DMS153 treated with DMSO at 0.1 percent for 48 hours (cell line): Measurements from ENCODE around the gene MIB2.
"Not testable (repeated sequence)": the region's sequence is repeated elsewhere in the genome, so short reads cannot be mapped to it uniquely, and the experiment has no call there.

Experiments
- DNase-seq: peaks from one replicate; lab custom pipeline; 2025; ENCODE audit not compliant: unreplicated experiment; lab: John Stamatoyannopoulos, UW

The MIB2 gene

DNA sequence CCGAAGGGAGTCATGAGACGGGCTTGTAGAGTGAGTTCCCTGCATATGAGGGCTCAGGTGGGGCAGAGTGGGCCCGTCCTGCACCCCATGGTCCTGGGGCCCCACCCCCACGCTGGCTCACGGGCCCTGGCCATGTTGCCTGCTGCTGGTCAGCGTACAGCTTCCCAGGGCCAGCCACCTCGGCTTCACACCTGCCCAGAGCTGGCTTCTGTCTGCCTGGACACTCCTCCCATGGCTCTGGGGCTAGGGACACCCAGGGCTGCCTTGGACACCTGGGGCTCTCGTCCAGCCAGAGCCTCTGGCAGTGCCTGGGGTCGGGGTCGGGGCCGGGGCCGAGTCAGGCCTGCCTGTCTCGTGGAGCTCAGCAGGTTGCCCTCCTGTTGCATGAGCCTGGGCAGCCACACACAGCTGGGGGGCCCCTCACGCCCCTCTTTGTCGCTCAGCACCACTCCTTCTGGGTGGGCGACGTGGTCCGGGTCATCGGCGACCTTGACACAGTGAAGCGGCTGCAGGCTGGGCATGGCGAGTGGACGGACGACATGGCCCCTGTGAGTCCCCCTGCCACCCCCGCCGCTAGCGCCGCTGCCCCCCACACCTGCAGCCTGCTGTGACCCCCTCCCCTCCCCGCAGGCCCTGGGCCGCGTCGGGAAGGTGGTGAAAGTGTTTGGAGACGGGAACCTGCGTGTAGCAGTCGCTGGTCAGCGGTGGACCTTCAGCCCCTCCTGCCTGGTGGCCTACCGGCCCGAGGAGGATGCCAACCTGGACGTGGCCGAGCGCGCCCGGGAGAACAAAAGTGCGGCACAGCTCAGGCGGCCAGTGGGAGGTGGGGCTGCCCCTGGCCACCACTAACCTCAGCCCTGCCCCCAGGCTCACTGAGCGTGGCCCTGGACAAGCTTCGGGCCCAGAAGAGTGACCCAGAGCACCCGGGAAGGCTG lies 11.2 kb downstream of the MIB2 start:
- no peak for DNase-seq

DNA sequence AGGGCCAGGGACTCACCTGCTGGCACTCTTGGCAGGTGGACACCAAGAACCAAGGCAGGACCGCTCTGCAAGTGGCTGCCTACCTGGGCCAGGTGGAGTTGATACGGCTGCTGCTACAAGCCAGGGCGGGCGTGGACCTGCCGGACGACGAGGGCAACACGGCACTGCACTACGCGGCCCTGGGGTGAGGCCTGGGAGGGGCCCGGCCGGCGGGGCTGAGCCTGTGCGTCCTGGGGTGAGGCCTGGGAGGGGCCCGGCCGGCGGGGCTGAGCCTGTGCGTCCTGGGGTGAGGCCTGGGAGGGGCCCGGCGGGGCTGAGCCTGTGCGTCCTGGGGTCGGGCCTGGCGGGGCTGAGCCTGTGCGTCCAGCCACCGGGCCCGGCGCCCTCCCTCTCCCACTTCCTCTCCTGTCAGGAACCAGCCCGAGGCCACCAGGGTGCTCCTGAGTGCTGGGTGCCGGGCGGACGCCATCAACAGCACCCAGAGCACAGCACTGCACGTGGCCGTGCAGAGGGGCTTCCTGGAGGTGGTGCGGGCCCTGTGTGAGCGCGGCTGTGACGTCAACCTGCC lies 12.0 kb downstream of the MIB2 start:
- no peak for DNase-seq

DNA sequence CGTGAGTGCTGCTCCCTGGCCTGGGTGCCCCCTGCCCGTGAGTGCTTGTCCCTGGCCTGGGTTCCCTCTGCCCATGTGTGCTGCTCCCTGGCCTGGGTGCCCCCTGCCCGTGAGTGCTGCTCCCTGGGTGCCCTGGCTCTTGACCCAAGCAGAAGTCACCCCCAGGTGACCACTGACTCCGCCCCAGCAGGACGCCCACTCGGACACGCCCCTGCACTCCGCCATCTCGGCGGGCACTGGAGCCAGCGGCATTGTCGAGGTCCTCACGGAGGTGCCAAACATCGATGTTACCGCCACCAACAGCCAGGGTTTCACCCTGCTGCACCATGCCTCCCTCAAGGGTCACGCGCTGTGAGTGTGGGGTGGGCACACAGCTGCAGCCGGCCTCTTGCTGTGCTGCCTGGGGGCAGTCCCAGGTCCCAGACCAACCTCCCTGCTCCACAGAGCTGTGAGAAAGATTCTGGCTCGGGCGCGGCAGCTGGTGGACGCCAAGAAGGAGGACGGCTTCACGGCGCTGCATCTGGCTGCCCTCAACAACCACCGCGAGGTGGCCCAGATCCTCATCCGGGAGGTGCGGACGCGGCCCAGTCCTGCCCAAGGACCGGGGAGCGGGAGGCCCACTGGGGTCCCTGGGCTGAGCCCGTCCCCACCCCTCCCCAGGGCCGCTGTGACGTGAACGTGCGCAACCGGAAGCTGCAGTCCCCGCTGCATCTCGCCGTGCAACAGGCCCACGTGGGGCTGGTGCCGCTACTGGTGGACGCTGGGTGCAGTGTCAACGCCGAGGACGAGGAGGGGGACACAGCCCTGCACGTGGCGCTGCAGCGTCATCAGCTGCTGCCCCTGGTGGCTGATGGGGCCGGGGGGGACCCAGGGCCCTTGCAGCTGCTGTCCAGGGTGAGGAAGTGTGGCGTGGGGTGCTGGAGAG lies 12.8 kb downstream of the MIB2 start:
- no peak for DNase-seq

DNA sequence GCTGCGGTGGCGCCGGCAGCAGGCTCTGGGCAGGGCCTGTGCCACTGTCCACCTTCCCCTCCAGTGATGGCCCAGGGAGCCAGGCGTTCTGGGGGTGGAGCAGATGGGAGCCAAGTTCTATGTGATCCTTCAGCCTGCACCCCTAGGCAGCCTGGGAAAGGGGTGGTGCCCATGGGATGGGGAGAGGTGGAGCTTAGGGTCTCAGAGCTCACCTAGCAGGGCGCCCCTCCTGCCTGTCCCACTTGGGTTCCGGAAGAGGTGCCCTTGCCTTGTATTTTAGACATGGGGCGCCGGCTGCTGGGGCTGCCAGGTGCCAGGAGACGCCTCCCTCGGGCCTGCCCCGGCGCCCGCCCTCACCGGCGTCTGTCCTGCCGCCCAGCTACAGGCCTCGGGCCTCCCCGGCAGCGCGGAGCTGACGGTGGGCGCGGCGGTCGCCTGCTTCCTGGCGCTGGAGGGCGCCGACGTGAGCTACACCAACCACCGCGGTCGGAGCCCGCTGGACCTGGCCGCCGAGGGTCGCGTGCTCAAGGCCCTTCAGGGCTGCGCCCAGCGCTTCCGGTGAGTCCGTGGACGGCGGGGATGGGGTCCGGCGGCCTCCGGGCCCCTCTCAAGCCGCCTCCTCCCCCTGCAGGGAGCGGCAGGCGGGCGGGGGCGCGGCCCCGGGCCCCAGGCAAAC lies 13.6 kb downstream of the MIB2 start:
- no peak for DNase-seq

DNA sequence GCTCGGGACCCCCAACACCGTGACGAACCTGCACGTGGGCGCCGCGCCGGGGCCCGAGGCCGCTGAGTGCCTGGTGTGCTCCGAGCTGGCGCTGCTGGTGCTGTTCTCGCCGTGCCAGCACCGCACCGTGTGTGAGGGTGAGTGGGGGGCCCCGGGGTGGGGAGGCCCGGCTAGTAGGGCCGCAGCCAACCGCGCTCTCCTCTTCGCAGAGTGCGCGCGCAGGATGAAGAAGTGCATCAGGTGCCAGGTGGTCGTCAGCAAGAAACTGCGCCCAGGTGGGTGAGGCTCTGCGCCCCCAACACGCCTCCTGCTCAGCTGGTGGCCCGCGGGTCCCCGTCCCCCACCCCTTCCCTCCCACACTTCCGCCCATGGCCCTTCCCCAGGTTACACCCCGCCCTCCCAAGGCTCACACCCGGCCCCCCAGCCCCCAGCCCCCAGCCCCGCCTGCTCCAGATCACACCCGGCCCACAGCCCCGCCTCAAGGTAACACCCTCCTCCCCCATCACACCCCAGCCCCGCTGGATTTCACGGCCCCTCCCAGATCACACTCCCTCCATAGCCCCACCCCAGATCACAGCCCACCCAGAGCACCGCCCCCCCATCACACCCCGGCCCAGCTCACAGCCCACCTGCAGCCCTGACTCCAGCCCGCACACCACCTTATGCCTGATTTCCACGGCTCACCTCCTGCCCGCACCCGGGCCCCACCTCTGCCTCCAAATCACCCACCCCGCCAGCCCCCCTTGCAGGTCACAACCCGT lies 14.3 kb downstream of the MIB2 start:
- DNase-seq, result no peak

DNA sequence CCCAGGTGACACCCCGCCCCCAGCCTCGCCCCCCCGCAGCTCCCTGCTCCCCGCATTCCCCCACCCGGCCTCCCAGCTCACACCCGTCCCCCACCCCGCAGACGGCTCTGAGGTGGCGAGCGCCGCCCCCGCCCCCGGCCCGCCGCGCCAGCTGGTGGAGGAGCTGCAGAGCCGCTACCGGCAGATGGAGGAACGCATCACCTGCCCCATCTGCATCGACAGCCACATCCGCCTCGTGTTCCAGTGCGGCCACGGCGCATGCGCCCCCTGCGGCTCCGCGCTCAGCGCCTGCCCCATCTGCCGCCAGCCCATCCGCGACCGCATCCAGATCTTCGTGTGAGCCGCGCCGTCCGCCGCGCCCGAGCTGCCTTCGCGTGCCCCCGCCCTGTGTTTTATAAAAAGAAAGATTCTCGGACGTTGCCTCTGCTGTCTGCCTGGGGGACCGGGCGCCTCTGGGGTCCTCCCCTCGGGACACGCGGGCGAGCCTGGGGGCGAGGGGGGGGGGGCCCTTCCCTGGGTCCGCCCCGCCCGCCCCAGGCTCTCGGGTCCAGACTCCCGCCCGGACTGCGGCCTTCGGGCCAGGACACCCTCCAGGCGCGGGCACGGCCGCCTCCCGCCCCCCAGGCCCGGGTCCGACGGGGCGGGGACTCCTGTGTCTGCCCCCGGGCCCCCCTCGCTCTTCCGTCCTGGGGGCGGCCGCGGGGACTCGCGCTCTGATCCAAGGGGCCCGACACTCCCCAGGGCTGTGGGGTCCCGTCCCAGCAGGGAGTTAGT lies 15.1 kb downstream of the MIB2 start:
- peak; percentile 97 for DNase-seq

DNA sequence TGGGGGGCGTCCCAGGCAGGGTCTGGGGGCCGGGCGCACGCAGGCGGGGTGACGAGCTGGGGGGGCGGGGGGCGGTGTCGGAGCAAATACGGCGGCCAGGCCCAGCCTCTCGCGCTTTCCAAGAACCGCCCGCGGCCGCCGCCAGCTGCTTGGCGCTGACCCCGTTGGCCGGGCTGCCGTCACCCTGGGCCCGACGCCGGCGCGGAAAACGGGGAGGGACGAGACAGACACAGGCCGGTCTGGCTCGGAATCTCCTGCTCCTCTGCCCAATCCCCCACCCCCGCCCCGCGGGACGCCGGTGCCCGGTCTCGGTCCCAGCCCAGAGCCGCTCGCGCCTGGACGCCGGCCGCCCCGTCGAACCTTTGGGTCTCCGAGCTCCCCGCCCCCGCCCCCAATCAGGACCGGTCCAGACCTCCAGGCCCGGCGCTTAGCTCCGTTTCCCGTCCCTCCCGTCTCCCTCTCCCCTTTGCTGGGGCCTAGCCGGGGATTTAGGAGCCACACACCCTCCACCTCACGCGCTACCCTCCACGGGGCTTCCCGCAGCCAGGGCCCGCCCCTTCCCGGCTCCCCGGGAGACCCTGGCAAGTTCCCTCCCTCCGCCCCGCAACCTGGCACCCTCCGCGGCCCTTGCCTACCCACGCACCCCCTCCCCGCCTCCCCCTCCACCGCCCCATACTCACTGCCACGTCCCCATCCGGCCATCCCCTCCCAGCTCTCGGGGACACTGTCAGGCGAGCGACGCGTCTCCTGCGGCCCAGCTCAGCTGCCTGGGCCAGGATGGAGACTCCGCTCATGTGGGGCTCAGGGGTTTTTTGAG lies 15.9 kb downstream of the MIB2 start:
- DNase-seq, result peak; percentile 23

DNA sequence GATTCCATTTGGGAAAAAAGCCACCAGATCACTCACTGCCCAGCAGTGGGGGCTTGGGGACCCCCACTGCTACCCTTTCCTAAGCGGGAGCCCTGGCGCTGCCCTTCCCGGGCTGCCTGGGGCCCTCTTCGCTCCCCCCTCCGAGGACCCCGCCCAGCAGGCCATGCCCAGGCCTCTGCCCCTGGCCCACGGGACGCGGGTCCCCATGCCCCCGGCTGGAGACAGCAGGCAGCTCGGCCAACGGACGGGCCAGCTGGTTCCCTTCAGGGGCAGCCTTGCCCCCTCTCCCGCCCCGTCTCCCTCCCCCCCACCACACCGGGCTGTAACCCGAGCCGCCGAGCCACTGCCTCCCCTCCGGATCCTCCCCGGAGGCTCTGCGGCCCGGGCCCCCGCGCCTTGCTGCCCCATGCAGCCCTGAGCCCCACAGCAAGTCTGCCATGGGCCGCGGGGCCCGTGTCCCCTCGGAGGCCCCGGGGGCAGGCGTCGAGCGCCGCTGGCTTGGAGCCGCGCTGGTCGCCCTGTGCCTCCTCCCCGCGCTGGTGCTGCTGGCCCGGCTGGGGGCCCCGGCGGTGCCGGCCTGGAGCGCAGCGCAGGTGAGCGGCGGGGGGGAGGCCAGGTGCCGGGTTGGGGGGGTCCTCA lies 16.6 kb downstream of the MIB2 start, which contains the start of gene MMP23B:
Gene MMP23B (plus strand): TSS at position 392 of the 639 bp plus-strand sequence. CDS start 46 bp downstream, at position 438.
- DNase-seq, result no peak

DNA sequence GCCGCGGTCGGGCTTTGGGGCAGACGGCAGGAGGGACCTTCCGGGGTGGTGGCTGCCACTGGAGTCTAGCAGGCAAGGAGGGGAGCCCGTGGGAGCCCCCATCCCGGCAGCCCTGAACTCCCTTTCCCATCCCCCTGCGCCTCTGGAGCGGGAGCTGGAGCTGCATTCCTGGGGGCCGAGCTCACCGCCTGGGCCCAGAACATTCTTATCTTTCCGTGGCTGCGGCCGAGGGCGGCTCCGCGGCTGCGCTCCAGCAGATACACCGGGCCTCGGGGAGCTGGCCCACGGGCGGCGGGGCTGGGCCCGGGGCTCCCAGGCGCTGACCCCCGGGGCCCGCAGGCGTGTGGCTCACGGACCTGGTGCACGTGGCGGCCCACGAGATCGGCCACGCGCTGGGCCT lies 18.1 kb downstream of the MIB2 start:
- DNase-seq, result not testable (repeated sequence)

DNA sequence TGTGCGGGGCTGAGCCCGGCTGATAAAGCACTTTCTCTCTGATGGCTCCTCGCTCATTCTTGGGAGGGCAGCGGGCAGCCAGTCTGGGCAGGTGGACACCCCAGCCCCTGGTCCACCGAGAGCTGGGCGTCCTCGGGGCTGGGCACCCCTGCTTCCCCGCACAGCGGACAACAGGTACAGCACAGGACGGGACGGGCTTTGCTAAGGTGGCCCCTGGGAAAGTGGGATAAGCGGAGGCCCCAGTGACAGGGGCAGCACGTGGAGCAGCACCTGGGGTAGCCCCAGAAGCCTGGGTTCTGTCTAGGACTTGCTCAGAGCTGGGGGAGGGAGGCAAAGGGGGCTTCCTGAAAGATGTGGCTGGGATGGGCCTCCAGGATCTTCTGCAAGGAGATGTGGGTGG lies 19.3 kb downstream of the MIB2 start:
- not testable (repeated sequence) for DNase-seq

DNA sequence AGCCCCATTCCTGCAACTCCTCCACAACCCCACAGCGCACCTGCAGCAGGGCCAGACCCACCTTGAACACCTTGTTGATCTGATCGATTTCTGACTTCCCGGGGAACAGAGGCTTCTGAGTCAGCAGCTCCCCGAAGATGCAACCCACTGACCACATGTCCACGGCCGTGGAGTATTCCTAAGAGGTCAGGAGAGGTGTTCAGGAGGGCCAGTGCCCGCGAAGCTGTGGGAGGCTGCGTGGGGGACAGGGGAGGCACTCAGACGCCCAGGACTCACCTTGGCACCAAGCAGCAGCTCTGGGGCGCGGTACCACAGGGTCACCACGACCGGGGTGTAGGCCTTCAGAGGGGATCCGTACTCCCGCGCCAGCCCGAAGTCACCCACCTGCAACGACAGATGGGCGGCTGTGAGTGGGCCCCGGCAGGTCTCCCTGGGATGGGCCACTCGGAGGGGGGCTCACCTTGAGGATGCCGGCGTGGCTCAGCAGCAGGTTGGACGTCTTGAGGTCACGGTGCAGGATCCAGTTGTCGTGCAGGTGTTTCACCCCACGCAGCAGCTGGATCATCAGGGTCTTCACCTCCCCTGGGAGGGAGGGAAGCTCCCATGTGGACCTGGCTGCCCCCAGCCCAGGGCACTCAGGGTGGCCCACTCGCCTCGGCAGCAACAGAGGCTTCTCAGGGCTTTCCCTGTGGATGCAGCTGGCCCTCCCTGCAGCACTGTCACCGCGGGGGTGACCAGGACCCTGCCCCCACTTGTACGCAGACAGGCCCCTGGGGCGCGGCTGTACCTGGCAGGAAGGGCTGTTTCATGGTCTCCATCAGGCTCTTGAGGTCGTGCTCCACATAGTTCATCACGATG lies 21.6 kb downstream of the MIB2 start:
- not testable (repeated sequence) for DNase-seq

DNA sequence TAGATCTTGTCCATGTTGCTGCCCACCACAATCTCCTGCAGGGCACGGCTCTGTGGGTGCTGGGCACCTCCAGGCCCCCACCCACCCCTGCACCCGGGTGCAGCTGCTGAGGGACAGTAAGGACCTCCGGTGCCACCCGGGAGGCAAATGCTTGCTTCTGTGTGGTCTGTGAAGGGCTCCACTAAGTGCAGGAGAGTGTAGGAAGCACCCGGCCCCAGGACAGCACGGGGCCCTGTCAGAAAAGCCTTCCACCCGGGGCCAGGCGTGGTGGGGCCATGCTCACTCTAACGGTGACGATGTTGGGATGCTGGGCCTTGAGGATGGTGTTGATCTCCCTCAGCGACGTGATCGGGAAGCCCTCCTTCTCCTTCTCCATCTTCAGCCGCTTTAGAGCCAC lies 22.2 kb downstream of the MIB2 start:
- DNase-seq, result not testable (repeated sequence)

DNA sequence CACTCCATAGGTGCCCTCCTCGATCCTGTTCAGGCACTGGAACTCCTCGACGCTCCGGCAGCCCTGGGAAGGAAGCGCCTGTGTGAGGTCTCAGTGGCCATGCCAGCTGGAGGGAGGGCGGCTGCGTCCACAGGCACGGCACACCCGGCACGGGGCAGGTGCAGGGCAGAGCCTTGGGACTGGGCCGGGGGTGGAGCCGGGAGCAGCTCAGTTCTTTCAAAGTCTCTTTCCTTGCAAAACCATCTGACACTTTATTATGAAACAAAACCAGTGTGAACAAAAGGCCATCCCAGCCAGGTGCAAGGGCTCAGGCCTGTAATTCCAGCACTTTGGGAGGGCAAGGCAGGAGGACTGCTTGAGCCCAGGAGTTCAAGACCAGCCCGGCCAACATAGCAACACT lies 23.2 kb downstream of the MIB2 start:
- not testable (repeated sequence) for DNase-seq

DNA sequence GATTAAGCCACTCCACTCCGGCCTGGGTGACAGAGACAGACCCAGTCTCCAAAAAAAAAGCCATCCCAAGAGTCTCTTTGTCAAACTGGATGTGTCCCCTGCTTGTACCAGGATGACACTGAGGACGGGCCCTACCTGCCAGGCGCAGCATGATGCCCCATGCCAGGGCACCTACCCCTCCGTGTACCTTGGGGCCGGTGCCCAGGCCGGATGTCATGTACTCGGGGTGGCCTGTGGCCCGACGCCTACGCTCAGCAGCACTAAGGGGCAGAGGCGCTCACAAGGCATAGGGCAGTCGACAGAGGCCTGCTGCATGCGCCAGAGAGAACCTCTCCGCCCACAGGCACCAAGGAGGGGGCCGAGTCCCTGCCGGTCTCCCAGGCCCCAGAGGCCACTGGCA lies 24.1 kb downstream of the MIB2 start:
- DNase-seq, result not testable (repeated sequence)

DNA sequence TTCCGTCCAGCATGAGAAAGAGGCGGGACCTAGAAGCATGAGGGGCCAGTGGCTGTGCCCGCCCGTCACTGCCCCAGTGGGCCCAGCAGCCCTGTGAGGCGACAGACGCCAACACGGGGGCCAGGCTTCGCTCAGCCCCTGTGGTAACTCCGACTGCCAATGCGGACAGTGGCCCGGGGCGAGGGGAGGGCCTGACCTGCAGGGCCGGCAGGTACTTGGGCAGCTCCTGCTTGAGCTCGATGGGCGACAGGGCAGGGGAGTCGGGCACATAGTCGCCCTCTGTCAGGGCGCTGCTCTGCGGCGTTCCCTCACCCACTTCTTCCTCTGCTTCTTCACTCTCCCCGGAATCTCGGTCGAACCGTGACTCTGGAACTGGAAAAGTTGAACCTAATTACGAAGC lies 24.8 kb downstream of the MIB2 start:
- DNase-seq, result not testable (repeated sequence)

DNA sequence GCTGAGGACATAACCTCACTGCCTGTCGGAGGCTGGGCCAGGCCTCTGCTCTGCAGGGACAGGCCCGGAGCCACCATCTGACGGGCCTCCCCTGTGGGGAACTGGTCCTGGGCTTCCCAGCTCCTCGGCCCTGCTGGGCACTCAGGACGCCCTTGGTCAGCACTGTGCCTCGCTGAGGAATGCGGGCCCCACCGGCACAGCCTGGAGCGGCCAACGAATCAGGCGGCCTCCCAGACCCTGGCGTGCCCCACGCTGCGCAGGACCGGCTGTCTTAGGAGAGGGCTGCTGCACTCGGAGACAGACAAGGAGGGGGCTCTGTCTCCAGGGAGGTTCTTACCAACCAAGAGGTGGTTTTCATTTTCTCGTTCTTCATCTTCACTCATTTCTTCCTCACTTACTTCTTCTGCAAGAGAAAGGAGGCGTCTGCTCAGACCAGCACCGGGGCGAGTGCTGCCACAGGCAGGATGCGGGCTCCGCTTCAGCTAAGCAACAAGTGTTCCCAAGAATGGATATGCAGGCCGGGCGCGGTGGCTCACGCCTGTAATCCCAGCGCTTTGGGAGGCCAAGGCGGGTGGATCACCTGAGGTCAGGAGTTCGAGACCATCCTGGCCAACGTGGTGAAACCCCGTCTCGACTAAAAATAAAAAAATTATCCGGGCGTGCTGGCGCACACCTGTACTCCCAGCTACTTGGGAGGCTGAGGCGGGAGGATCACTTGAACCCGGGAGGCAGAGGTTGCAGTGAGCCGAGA lies 25.6 kb downstream of the MIB2 start:
- not testable (repeated sequence) for DNase-seq
